Astrocyte (in vitro differentiated cells and primary cell): Measurements from ENCODE around the gene PDLIM1.

ENCODE experiments used
- EZH2 ChIP-seq: IDR thresholded peaks from 2 replicates; pipeline ENCODE4 v1.6.1; 2012; ENCODE audit warnings: mild to moderate bottlenecking, low read length, inconsistent platforms; ENCODE audit not compliant: insufficient read depth
- TF ChIP-seq, protein P1 (sequence below): IDR thresholded peaks from 2 replicates; pipeline ENCODE4 v1.5.1; 2011; ENCODE audit warnings: low read depth, mild to moderate bottlenecking, inconsistent platforms, low read length, moderate library complexity; ENCODE audit not compliant: insufficient read depth

DNA sequence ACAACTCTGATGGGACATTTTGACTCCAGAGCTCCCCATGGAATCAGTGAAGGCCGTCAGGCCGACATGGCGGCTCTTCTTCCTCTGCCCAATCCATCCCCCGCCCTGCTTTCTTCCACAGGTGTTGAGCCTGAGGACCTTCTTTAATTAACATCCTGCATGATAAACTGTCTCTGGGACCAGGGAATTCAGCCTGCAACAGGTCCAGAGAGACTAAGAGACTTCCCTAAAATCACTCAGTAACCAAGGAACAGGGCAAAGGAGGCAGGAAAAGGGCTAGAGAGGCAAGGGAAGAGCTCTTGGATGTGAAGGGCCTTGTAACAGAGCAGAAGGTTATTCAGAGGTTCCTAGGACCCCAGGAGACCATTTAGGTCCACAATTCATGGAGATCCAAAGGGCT is 6.0 kb upstream of the PDLIM1 start:
- no peak for TF ChIP-seq EZH2
- TF ChIP-seq, protein P1, sequence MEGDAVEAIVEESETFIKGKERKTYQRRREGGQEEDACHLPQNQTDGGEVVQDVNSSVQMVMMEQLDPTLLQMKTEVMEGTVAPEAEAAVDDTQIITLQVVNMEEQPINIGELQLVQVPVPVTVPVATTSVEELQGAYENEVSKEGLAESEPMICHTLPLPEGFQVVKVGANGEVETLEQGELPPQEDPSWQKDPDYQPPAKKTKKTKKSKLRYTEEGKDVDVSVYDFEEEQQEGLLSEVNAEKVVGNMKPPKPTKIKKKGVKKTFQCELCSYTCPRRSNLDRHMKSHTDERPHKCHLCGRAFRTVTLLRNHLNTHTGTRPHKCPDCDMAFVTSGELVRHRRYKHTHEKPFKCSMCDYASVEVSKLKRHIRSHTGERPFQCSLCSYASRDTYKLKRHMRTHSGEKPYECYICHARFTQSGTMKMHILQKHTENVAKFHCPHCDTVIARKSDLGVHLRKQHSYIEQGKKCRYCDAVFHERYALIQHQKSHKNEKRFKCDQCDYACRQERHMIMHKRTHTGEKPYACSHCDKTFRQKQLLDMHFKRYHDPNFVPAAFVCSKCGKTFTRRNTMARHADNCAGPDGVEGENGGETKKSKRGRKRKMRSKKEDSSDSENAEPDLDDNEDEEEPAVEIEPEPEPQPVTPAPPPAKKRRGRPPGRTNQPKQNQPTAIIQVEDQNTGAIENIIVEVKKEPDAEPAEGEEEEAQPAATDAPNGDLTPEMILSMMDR: no peak
